Pancreas (tissue), 10 donors: ENCODE measurements around the gene IL34. TPM values are rescaled to one million over a fixed set of nuclear protein-coding genes. Genes with fewer than 3 reads are reported as not detected.

Experiments used
- ATAC-seq, 4 donors: fragments of 200-7000 bp; cut with Tn5 transposase; one replicate each; pipeline versions ENCODE4 v1.8.0 to v1.9.1; 2020; ENCODE audit warnings: mild to moderate bottlenecking in 4 of 4, moderate library complexity in 4 of 4
- DNase-seq, 6 donors: peaks; one replicate each; pipeline ENCODE4 v3.0.0-alpha.2; 2020
- FAIRE-seq: peaks from 2 replicates; lab custom pipeline; 2012; peaks lifted over from hg19 to GRCh38; lab: Jason Lieb, UNC
- H3K27ac ChIP-seq, 4 donors: fragments of 200-600 bp; sonication (generic); 1 replicate in 3 of 4; 2 replicates in 1 of 4; pipeline versions ENCODE4 v1.5.0 to v1.8.0; 2020
- H3K27me3 ChIP-seq, 4 donors: fragments of 200-600 bp; one replicate each; pipeline ENCODE4 v1.8.0; 2021
- H3K36me3 ChIP-seq, 3 donors: fragments of 200-600 bp; sonication (generic) in 1 of 3; one replicate each; pipeline versions ENCODE4 v1.5.0 to v1.8.0; 2020 to 2021
- H3K4me1 ChIP-seq, 3 donors: fragments of 200-600 bp; one replicate each; pipeline ENCODE4 v1.8.0; 2021
- H3K4me3 ChIP-seq, 4 donors: fragments of 200-600 bp; sonication (generic) in 2 of 4; one replicate each; pipeline versions ENCODE4 v1.5.0 to v1.8.0; 2020 to 2021
- H3K9me3 ChIP-seq, 4 donors: fragments of 200-600 bp; one replicate each; pipeline ENCODE4 v1.8.0; 2021
- CTCF ChIP-seq, 4 donors: fragments of 200-600 bp; sonication (generic) in 3 of 4; IDR thresholded peaks; one replicate each; pipeline versions ENCODE4 v1.5.0 to v1.8.0; 2021; ENCODE audit warnings: antibody characterized with exemption in 4 of 4
- WGBS, 2 donors: extraction: QIAGEN DNeasy Blood & Tissue Kit; methylation state at CpG; one replicate each; pipeline ENCODE4 v1.1.7; 2013; 5-methylcytosine and 5-hydroxymethylcytosine counted together
- intact Hi-C, 3 donors: fragments of 100-400 bp; cut with DNase I; formaldehyde crosslinking; loops; one replicate each; pipeline versions ENCODE4 v1.11.1 to v1.14.2; 2022
- polyA plus RNA-seq, 2 donors: library from polyadenylated mRNA; stranded (reverse); fragments of 200-250 nt; gene quantifications; one replicate each; pipeline ENCODE4 v1.2.3, GENCODE V29; 2013
- total RNA-seq, 6 donors: library from RNA; stranded (reverse); fragmentation: NEBNext Ultra II Directional in 4 of 6; extraction: Animal tissue kit (Norgen Biotek cat#: 25700) in 4 of 6; gene quantifications; one replicate each; pipeline versions ENCODE4 v1.2.1 to v1.2.4, GENCODE V29; 2021 to 2023
- donor health status: healthy with polysubstance abuse.
- donor health status: DM: no; HTN: no; CAD: no; lungs with moderate emphysema.
- donor health status: DM: no; HTN: no; CAD: no.
- donor health status: control.
- donor health status: control.
- donor health status: Bipolar disorder and iron deficiency.
- donor health status: DM: yes; HTN: yes; CAD: no.
- donor health status: DM: no; HTN: no; CAD: no.
- donor health status: DM: no; HTN: no; CAD: no.
- donor health status: DM: yes; HTN: yes; CAD: no.

IL34 gene
- total RNA-seq (1 to 10 TPM in 4 of 6 donors, under 1 TPM in 2; 0.51 to 3.9 (median 1.2) TPM), polyA plus RNA-seq (1 to 10 TPM; 2.6 to 2.7 TPM)

DNA sequence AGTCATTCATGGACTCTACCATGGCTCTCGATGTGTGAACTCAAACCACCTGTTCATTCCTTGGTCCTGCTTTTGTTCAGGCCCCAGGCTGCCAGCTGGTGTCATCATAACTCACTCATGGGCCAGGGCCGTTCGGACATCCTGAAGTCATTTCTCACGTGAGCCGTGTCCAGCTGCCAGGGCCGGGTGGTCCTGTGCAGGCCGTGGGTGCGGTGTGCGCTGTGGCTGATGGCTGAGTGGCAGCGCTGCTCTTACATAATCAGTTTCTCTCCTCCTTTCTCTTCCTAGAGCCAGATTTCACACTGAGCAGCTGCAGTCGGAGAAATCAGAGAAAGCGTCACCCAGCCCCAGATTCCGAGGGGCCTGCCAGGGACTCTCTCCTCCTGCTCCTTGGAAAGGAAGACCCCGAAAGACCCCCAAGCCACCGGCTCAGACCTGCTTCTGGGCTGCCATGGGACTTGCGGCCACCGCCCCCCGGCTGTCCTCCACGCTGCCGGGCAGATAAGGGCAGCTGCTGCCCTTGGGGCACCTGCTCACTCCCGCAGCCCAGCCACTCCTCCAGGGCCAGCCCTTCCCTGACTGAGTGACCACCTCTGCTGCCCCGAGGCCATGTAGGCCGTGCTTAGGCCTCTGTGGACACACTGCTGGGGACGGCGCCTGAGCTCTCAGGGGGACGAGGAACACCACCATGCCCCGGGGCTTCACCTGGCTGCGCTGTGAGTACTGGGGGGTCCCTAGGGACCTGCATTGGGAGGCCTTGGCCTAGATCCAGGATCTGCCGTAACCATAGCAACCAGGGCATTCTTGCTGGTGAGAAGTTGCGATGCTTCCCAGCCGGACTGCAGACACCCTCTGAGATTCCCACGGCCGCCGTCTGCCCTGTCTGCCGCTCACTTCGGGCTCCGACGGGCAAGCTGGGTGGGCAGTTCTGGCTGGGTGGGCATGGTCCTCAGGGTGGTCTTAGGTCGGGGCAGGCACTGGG lies at the start of gene IL34:
Gene IL34, plus strand, starts transcription at position 300 of the 982 bp plus-strand sequence. Its CDS starts 389 bp downstream, at position 689.
- Histone ChIP-seq H3K4me1 (no peaks in the 10 kb centered on the region), H3K27me3 (no peaks in the 10 kb centered on the region), H3K27ac (no peak within 1 kb of the TSS), H3K4me3 (no peak within 1 kb of the TSS), H3K36me3 (no peaks in the 10 kb centered on the region), H3K9me3 (no peaks in the 10 kb centered on the region)
- intact Hi-C loops, result loop anchor here in 1 of 3 donors (10.0 kb wide), 1 partner anchor 112 kb away; no protein-coding TSS in a partner anchor
- TF ChIP-seq CTCF (IDR thresholded peaks at IDR 0.05), result no peak
- FAIRE-seq (no peak), DNase-seq (peak in 3 of 6 donors; percentile 25 to 69 (median 58)), ATAC-seq (peak; percentile 44 to 67 (median 50))
- WGBS, 2 donors, result 56 to 60% methylated on average over 37 to 39 of the region's 39 CpGs

- Histone ChIP-seq H3K27me3 (no peaks in the 10 kb centered on the region), H3K9me3 (no peaks in the 10 kb centered on the region), H3K27ac (no peak overlapping the region), H3K4me1 (no peaks in the 10 kb centered on the region), H3K36me3 (no peaks in the 10 kb centered on the region), H3K4me3 (no peak overlapping the region)
- no peak for DNase-seq
- WGBS, 2 donors, result 82 to 89% methylated on average over 4 of the region's 4 CpGs
- no peak for ATAC-seq
- intact Hi-C loops, result no loop called here
- TF ChIP-seq CTCF (IDR thresholded peaks at IDR 0.05), result no peak
- no peak for FAIRE-seq
Observed at GRCh38 chr16:70597135-70597835, 49.1 kb upstream of the IL34 start.

- Histone ChIP-seq H3K27me3 (no peaks in the 10 kb centered on the region), H3K36me3 (no peaks in the 10 kb centered on the region), H3K4me1 (no peaks in the 10 kb centered on the region), H3K27ac (no peak overlapping the region), H3K9me3 (no peaks in the 10 kb centered on the region), H3K4me3 (no peak overlapping the region)
- 71 to 84% methylated on average over 6 of the region's 6 CpGs for WGBS, 2 donors
- no peak for TF ChIP-seq CTCF (IDR thresholded peaks at IDR 0.05)
- intact Hi-C loops, result no loop called here
- FAIRE-seq (no peak), DNase-seq (no peak), ATAC-seq (no peak)
Observed at GRCh38 chr16:70598937-70599503, 47.3 kb upstream of the IL34 start.

DNA sequence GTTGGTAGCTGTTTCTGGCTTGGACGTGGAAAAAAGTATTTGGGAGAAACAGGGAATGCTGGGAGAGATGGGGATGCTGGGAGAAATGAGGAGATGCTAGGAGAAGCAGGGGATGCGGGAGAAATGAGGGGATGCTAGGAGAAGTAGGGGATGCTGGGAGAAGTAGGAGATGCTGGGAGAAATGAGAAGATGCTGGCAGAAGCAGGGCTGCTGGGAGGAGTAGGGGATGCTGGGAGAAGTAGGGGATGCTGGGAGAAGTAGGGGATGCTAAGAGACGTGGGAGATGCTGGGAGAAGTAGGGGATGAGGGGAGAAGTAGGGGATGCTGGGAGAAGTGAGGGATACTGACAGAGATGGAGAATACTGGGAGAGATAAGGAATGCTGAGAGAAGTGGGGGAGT lies 45.6 kb upstream of the IL34 start:
- Histone ChIP-seq H3K36me3 (no peaks in the 10 kb centered on the region), H3K4me3 (no peak overlapping the region), H3K27me3 (no peaks in the 10 kb centered on the region), H3K4me1 (no peaks in the 10 kb centered on the region), H3K27ac (no peak overlapping the region), H3K9me3 (no peaks in the 10 kb centered on the region)
- TF ChIP-seq CTCF (IDR thresholded peaks at IDR 0.05), result no peak
- no peak for FAIRE-seq
- intact Hi-C loops, result no loop called here
- WGBS, 2 donors, result 68 to 70% methylated on average over 3 of the region's 3 CpGs
- no peak for DNase-seq
- ATAC-seq, result no peak
